Measurements from ENCODE around the gene SPC25.

SPC25 gene

GRCh38 chr2:168858146-168858545, 32.1 kb downstream of the SPC25 start:
- CTCF ChIA-PET = no interaction called here
- TF ChIP-seq, protein P1, sequence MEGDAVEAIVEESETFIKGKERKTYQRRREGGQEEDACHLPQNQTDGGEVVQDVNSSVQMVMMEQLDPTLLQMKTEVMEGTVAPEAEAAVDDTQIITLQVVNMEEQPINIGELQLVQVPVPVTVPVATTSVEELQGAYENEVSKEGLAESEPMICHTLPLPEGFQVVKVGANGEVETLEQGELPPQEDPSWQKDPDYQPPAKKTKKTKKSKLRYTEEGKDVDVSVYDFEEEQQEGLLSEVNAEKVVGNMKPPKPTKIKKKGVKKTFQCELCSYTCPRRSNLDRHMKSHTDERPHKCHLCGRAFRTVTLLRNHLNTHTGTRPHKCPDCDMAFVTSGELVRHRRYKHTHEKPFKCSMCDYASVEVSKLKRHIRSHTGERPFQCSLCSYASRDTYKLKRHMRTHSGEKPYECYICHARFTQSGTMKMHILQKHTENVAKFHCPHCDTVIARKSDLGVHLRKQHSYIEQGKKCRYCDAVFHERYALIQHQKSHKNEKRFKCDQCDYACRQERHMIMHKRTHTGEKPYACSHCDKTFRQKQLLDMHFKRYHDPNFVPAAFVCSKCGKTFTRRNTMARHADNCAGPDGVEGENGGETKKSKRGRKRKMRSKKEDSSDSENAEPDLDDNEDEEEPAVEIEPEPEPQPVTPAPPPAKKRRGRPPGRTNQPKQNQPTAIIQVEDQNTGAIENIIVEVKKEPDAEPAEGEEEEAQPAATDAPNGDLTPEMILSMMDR (IDR thresholded peaks at IDR 0.05; ENCODE audit: control extremely low read depth, extremely low read depth, low read depth, missing control alignments) = no peak

DNA sequence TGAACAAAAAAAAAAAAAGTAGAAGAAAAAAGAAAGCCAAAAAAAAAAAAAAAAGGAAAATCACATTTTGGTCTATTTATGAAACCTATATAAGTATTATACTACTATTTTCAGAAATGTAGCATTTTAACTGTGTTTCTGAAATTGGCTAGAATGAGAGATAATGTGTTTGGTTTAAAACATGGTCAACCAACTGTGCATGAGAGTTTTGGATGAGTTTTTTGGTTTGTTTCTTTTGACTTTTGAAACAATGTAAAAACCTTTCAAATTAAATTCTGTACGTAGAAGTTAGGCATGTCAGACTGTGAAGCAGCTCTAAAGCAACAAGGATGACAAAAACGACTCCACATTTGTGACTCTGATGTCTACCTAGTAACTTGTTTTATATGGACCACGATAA, 34.6 kb downstream of the SPC25 start:
- no peak for DNase-seq (ENCODE audit: extremely low spot score)
- TF ChIP-seq, protein P1 (IDR thresholded peaks at IDR 0.05; ENCODE audit: control extremely low read depth, extremely low read depth, low read depth, missing control alignments) = no peak
- ChIA-PET CTCF (no interaction called here), POLR2A (no interaction called here)

More at GRCh38 chr2:168858146-168858545, 32.1 kb downstream of the SPC25 start:
- POLR2A ChIA-PET = no interaction called here
- no peak for DNase-seq (ENCODE audit: extremely low spot score)

- CTCF ChIA-PET = no interaction called here
- DNase-seq (ENCODE audit: extremely low spot score) = no peak
- POLR2A ChIA-PET = no interaction called here
- TF ChIP-seq, protein P1 (IDR thresholded peaks at IDR 0.05; ENCODE audit: control extremely low read depth, extremely low read depth, low read depth, missing control alignments) = no peak
These were observed 35.6 kb downstream of the SPC25 start for GRCh38 chr2:168854651-168855050.

DNA sequence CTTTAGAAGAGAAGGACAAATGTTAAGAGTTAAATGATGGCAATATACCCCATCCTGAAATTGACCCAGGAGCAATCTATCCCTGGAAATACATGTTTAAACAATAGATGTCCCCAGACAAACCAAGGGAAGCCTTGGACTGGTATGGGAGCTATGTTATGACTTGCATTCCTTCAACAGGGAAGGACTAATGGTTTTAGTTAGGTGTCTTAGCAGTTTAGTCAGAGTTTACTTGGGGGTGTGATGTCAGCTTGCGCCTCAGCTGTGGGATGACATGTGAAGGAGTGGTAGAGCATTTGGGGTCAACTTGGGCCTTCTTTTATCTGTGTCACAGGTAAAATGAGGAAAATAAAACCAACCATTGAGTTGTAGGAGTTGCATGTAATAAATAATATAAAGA, 36.8 kb downstream of the SPC25 start:
- TF ChIP-seq, protein P1 (IDR thresholded peaks at IDR 0.05; ENCODE audit: control extremely low read depth, extremely low read depth, low read depth, missing control alignments) = no peak
- ChIA-PET CTCF (interaction anchor here (1.5 kb wide), 1 partner anchor 8 kb away, joined by 3 read pairs; no protein-coding TSS in a partner anchor), POLR2A (no interaction called here)
- DNase-seq (ENCODE audit: extremely low spot score) = no peak

DNA sequence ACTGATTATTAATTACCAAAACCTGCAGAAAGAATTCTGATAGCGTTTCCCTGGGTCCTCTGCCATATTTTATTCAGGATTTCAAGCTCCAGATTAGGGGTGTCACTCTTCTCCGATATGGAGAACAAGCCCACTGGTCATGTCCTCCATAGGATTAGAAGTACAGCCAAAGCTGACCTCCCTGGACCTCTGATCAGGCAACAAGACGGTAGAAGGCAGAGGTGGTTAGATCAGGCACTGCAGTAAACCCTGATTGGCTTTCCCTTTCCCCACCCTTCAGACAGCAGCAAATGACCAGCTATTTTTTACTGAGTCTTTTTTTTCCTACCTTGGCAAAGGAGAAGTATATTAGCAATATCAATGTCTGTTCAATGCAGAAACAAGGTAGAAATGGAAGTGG, 37.7 kb downstream of the SPC25 start:
- TF ChIP-seq, protein P1 (IDR thresholded peaks at IDR 0.05; ENCODE audit: control extremely low read depth, extremely low read depth, low read depth, missing control alignments) = no peak
- no peak for DNase-seq (ENCODE audit: extremely low spot score)
- ChIA-PET CTCF (interaction anchor here (0.9 to 1.5 kb wide), 2 partner anchors 9 to 139 kb away, joined by 3 read pairs; no protein-coding TSS in a partner anchor), POLR2A (no interaction called here)

DNA sequence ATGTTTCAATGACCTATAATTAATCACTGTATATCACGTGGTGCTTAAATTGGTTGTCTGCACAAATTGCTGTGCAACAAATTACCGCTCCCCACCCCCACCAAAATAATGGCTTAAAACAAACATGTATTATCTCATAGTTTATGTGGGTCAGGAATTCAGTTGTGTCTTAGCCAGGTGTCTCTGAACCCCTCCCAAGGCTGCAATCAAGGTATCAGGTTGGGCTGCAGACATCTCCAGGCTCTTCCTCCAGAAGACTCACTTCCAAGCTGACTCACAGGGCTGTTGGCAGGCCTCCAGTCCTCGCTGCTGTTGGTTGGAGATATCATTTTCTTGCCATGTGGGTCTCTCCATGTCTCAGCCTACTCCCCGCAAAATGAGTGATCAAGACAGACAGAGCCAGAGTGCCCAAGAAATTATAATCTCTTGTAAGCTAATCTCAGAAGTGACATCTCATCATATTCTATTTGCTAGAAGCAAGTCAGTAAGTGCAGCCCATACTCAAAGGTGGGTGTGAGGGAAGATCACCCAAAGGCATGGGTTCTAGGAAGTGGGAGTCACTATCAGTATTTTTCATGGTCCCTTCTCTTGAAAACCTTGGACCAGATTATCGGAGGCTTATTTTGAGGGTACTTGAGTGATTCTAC, 38.4 kb downstream of the SPC25 start:
- TF ChIP-seq, protein P1 (IDR thresholded peaks at IDR 0.05; ENCODE audit: control extremely low read depth, extremely low read depth, low read depth, missing control alignments) = no peak
- DNase-seq (ENCODE audit: extremely low spot score) = no peak
- ChIA-PET CTCF (interaction anchor here (0.9 kb wide), 1 partner anchor 138 kb away, joined by 3 read pairs; no protein-coding TSS in a partner anchor), POLR2A (no interaction called here)
